Right atrium auricular region (tissue), 2 donors: ENCODE measurements around the gene ZNF423. TPM values are rescaled to one million over a fixed set of nuclear protein-coding genes. Genes with fewer than 3 reads are reported as not detected.

Source experiments
- DNase-seq: peaks from one replicate; pipeline ENCODE4 v3.0.0-alpha.2; 2019; ENCODE audit warnings: low spot score
- H3K27ac ChIP-seq, 2 donors: fragments of 200-600 bp; sonication (generic); 1 replicate in 1 of 2; 2 replicates in 1 of 2; pipeline ENCODE4 v1.5.1; 2016 to 2019
- H3K27me3 ChIP-seq, 2 donors: fragments of 200-600 bp; sonication (generic); one replicate each; pipeline versions ENCODE4 v1.5.1 to v1.6.0; 2017 to 2019
- H3K36me3 ChIP-seq: fragments of 200-600 bp; sonication (generic); one replicate; pipeline ENCODE4 v1.5.1; 2016
- H3K4me1 ChIP-seq, 2 donors: fragments of 200-600 bp; sonication (generic); one replicate each; pipeline versions ENCODE4 v1.5.1 to v1.6.0; 2017 to 2019
- H3K4me3 ChIP-seq, 2 donors: fragments of 200-600 bp; sonication (generic); 1 replicate in 1 of 2; 2 replicates in 1 of 2; pipeline ENCODE4 v1.5.1; 2017 to 2019; ENCODE audit warnings: mild to moderate bottlenecking in 1 of 2, moderate library complexity in 1 of 2
- H3K9me3 ChIP-seq, 2 donors: fragments of 200-600 bp; sonication (generic); one replicate each; pipeline ENCODE4 v1.5.1; 2019
- CTCF ChIP-seq, 2 donors: fragments of 200-600 bp; sonication (generic); IDR thresholded peaks; one replicate each; pipeline ENCODE4 v1.5.1; 2019; ENCODE audit warnings: antibody characterized with exemption in 2 of 2
- total RNA-seq, 2 donors: library from RNA; depleted of rRNA; stranded (reverse); fragments of >200 nt; gene quantifications; one replicate each; pipeline ENCODE4 v1.1.0, GENCODE V29; 2016

The ZNF423 gene
- total RNA-seq, 2 donors from 2014 or later = 8.5 to 10.7 TPM

DNA sequence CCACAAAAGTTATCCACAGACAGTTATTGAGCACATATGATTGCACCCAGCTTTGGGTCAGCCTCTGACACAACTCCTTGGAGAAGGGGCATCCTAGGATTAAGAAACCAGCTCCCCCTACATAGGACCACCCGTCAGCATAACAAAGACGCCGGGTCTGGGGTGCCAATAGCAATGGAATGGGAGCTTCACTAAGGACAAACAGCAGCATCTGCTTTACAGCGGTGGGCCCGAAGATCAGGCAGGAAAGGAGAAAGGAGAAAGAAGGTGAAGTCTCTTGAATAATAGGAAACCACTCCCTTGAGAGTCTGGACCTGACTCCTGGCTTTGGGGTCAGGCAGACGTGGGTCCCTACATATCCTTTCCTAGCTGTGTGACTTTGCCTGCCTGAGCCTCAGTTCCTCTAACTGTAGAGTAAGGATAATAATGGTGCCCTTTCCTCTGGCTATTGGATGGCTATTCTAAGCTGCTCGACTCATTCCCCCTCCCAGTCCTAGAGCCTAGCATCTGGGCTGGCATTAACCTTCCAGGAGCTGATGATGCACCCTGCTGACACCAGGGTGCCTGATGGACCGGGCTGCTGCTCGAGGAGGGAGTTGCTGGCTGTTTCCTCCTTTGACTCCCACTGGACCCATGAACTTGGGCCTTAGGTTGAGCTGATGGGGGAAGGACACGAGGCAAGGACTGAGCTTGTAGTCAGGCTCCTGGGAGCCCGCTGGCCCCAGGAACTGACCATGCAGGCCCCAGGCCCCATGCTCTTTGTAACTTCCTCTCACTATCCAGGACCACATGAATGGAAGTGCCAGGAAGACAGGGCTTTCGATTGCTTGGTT is 388.2 kb downstream of the ZNF423 start:
- no peaks in the 10 kb centered on the region for H3K36me3 ChIP-seq
- H3K27me3 ChIP-seq = no peaks in the 10 kb centered on the region
- no peak overlapping the region for H3K27ac ChIP-seq
- no peak overlapping the region for H3K4me3 ChIP-seq
- peaks cover 0 to 6% of the 10 kb centered on the region in 2 donors for H3K4me1 ChIP-seq
- no peaks in the 10 kb centered on the region for H3K9me3 ChIP-seq
- TF ChIP-seq CTCF (IDR thresholded peaks at IDR 0.05) = no peak
- peak; percentile 26 for DNase-seq

- Histone ChIP-seq H3K27ac (no peak overlapping the region), H3K36me3 (no peaks in the 10 kb centered on the region), H3K4me1 (peaks cover 0 to 6% of the 10 kb centered on the region in 2 donors), H3K4me3 (no peak overlapping the region), H3K27me3 (no peaks in the 10 kb centered on the region), H3K9me3 (no peaks in the 10 kb centered on the region)
- TF ChIP-seq CTCF (IDR thresholded peaks at IDR 0.05) = no peak
- no peak for DNase-seq
Measured at GRCh38 chr16:49466881-49467280, 389.0 kb downstream of the ZNF423 start.

GRCh38 chr16:49466529-49466831 is 389.4 kb downstream of the ZNF423 start:
- no peak overlapping the region for H3K27ac ChIP-seq
- TF ChIP-seq CTCF (IDR thresholded peaks at IDR 0.05) = no peak
- H3K36me3 ChIP-seq = no peaks in the 10 kb centered on the region
- H3K9me3 ChIP-seq = no peaks in the 10 kb centered on the region
- no peaks in the 10 kb centered on the region for H3K27me3 ChIP-seq
- H3K4me3 ChIP-seq = no peak overlapping the region
- DNase-seq = peak; percentile 18
- peaks cover 0 to 6% of the 10 kb centered on the region in 2 donors for H3K4me1 ChIP-seq

DNA sequence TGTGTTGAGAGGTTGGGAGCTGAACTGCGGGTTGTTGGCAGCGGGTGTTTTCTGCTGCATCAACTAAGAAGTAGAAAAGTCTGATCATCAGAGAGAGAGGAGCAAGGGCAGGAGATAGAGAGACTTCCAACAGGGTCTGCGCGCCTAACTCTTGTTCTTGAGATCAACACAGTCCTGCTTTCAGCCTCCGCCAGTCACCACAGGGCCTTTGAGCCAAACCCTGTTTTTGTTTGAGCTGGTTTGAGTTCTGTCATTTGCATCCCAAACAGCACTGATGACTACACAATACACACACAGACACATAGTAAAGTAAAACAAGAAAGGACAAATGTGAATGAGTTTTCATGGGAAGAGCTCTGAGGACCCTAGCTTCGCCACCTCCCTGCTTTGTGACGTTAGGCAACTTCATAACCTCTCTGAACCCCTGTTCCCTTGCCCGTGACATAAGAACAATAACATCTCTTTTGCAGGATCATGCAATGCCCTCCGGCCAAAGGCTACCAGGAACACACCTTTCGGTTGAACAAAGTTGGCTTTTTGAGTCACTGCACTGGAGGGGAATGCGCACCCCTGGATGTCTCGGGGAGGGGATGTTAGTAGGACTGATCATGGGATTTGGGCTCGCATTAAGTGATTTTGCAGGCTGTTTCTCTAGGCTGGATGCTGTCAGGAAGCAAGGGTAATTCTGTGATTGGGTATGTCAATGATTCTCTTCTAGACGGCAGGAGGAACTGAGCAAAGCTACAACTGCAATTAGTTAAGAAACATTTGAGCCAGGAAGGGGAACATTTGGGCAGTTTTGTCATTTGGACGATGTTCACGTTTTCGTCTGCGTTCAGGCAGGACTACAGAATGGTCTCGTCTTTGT is 390.0 kb downstream of the ZNF423 start:
- no peak for TF ChIP-seq CTCF (IDR thresholded peaks at IDR 0.05)
- Histone ChIP-seq H3K4me3 (no peak overlapping the region), H3K27me3 (no peaks in the 10 kb centered on the region), H3K9me3 (no peaks in the 10 kb centered on the region), H3K27ac (no peak overlapping the region), H3K36me3 (no peaks in the 10 kb centered on the region), H3K4me1 (peaks cover 0 to 6% of the 10 kb centered on the region in 2 donors)
- peak; percentile 54 for DNase-seq

DNA sequence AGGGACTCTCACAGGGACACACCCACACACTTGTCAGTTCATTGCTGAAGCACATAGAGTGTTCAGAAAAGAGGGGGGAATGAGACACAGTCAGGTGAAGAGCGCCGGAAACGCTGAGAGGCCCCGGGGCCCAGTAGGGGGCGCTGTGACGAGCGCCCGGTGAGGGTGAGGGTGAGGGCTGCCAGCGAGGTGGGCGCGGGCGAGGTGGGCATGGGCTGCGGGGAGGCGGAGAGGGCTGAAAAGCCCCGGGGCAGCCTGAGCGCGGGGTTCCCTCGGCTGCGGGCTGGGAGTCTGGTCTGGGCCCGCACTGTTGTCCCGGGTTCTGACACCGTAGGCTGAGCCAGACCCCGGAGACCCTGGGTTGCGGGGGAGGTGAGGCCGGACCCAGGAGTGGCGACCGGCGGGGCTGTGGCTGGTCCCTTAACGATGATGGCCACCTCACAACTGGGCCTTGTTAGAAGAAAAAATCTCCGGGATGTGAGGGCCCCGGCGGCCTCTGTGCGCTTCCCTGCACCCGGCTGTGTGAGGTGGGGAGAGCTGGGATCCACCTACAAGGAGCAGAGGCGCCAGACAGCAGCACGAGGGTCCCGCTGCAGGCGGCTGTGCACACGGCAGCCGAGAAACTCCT is 390.9 kb downstream of the ZNF423 start:
- H3K27ac ChIP-seq = no peak overlapping the region
- H3K36me3 ChIP-seq = no peaks in the 10 kb centered on the region
- peaks cover 0 to 6% of the 10 kb centered on the region in 2 donors for H3K4me1 ChIP-seq
- DNase-seq = peak; percentile 40
- no peaks in the 10 kb centered on the region for H3K27me3 ChIP-seq
- H3K9me3 ChIP-seq = no peaks in the 10 kb centered on the region
- TF ChIP-seq CTCF (IDR thresholded peaks at IDR 0.05) = peak; percentile 15 to 57
- peak overlapping the region in 1 of 2 donors; percentile 4 for H3K4me3 ChIP-seq
